Naive thymus-derived CD4-positive, alpha-beta T cell (primary cell): ENCODE data around the gene UNC13C. TPM values are rescaled to one million over a fixed set of nuclear protein-coding genes. Genes with fewer than 3 reads are reported as not detected.

Source experiments
- ATAC-seq: fragments of 150-1000 bp; cut with Tn5 transposase; 2 replicates; pipeline ENCODE4 v1.10.0; 2021; ENCODE audit warnings: mild to moderate bottlenecking, moderate library complexity
- CTCF ChIA-PET: fragments of 350-600 bp; sonication (Branson Sonifier 250); formaldehyde crosslinking; loops from one replicate; lab custom pipeline; 2021; ENCODE audit warnings: antibody characterized with exemption; lab: Charles Lee
- POLR2A ChIA-PET: fragments of 350-600 bp; sonication (Branson Sonifier 250); formaldehyde crosslinking; loops from one replicate; lab custom pipeline; 2021; ENCODE audit warnings: antibody characterized with exemption, inconsistent platforms; lab: Charles Lee
- DNase-seq, 9 donors: peaks; one replicate each; pipeline versions ENCODE4 v3.0.0 to v3.0.0-alpha.2; 2020 to 2022; ENCODE audit warnings: mixed read lengths in 1 of 9
- H3K27ac ChIP-seq: one replicate; pipeline ENCODE4 v1.7.0; 2013; ENCODE audit warnings: mild to moderate bottlenecking, low read depth, low read length, moderate library complexity
- H3K27me3 ChIP-seq, 2 donors: one replicate each; pipeline ENCODE4 v1.7.0; 2013; ENCODE audit warnings: low read length in 2 of 2, mild to moderate bottlenecking in 2 of 2, moderate library complexity in 2 of 2; ENCODE audit not compliant: control insufficient read depth in 2 of 2, insufficient read depth in 2 of 2
- H3K36me3 ChIP-seq, 3 experiments: 1 replicate in 2 of 3; 2 replicates in 1 of 3; pipeline ENCODE4 v1.7.0; 2013; ENCODE audit warnings: low read length in 3 of 3, mild to moderate bottlenecking in 3 of 3, moderate library complexity in 1 of 3; ENCODE audit not compliant: insufficient read depth in 3 of 3, control insufficient read depth in 2 of 3
- H3K4me1 ChIP-seq, 2 donors: one replicate each; pipeline ENCODE4 v1.7.0; 2013; ENCODE audit warnings: low read length in 2 of 2, mild to moderate bottlenecking in 2 of 2, moderate library complexity in 1 of 2; ENCODE audit not compliant: control insufficient read depth in 2 of 2, insufficient read depth in 2 of 2
- H3K4me3 ChIP-seq: 2 replicates; pipeline ENCODE4 v1.7.0; 2013; ENCODE audit warnings: mild to moderate bottlenecking, low read length
- H3K9me3 ChIP-seq, 3 experiments: 1 replicate in 2 of 3; 2 replicates in 1 of 3; pipeline ENCODE4 v1.7.0; 2013; ENCODE audit warnings: low read length in 3 of 3; ENCODE audit not compliant: control insufficient read depth in 2 of 3
- H3K27ac Mint-ChIP-seq, 9 donors: one replicate each; pipeline ENCODE4 v1.8.0; 2020 to 2022; ENCODE audit warnings: mixed read lengths in 9 of 9, mild to moderate bottlenecking in 8 of 9, moderate library complexity in 5 of 9, inconsistent platforms in 2 of 9
- H3K27me3 Mint-ChIP-seq, 5 donors: one replicate each; pipeline ENCODE4 v1.8.0; 2021 to 2022; ENCODE audit warnings: mixed read lengths in 5 of 5, mild to moderate bottlenecking in 1 of 5
- H3K36me3 Mint-ChIP-seq, 5 donors: one replicate each; pipeline ENCODE4 v1.8.0; 2020 to 2022; ENCODE audit warnings: mixed read lengths in 5 of 5, mild to moderate bottlenecking in 3 of 5, inconsistent platforms in 1 of 5
- H3K4me1 Mint-ChIP-seq, 7 donors: one replicate each; pipeline ENCODE4 v1.8.0; 2020 to 2022; ENCODE audit warnings: mixed read lengths in 7 of 7, mild to moderate bottlenecking in 3 of 7, inconsistent platforms in 1 of 7
- H3K4me3 Mint-ChIP-seq, 10 donors: one replicate each; pipeline ENCODE4 v1.8.0; 2020 to 2022; ENCODE audit warnings: mild to moderate bottlenecking in 10 of 10, mixed read lengths in 10 of 10, moderate library complexity in 6 of 10, inconsistent platforms in 2 of 10
- H3K9me3 Mint-ChIP-seq, 11 donors: one replicate each; pipeline ENCODE4 v1.8.0; 2020 to 2022; ENCODE audit warnings: mixed read lengths in 11 of 11, mild to moderate bottlenecking in 4 of 11, inconsistent platforms in 1 of 11, moderate library complexity in 1 of 11
- intact Hi-C, 2 donors: fragments of 100-400 bp; cut with micrococcal nuclease; formaldehyde crosslinking; loops; one replicate each; pipeline ENCODE4 v1.15.1; 2023
- polyA plus RNA-seq, 2 donors: library from polyadenylated mRNA; unstranded; fragments of 300-500 nt; fragmentation: Illumina TruSeq; gene quantifications; one replicate each; pipeline ENCODE4 v1.2.3, GENCODE V29; 2021
- total RNA-seq, 6 experiments: library from RNA in 5 of 6; stranded (reverse) in 5 of 6; gene quantifications; 1 replicate in 5 of 6; 2 replicates in 1 of 6; pipeline ENCODE4 v1.2.3 and lab custom pipeline; 2021 to 2026

The UNC13C gene
- total and polyA plus RNA-seq, 7 experiments from 2014 or later: not detected

GRCh38 chr15:54097019-54097418 is 118.8 kb downstream of the UNC13C start:
- DNase-seq (no peak), ATAC-seq (no peak)
- intact Hi-C loops: no loop called here
- Histone ChIP-seq H3K4me1 (no peaks in the 10 kb centered on the region), H3K27me3 (no peaks in the 10 kb centered on the region), H3K9me3 (no peaks in the 10 kb centered on the region), H3K27ac (no peak overlapping the region), H3K36me3 (no peaks in the 10 kb centered on the region), H3K4me3 (no peak overlapping the region)
- POLR2A ChIA-PET: no interaction called here
- H3K36me3 Mint-ChIP-seq: peaks cover 0 to 5% (median 0%) of the 10 kb centered on the region in 5 donors
- H3K27ac Mint-ChIP-seq: no peak overlapping the region
- CTCF ChIA-PET: no interaction called here
- peaks cover 0 to 2% (median 0%) of the 10 kb centered on the region in 7 donors for H3K4me1 Mint-ChIP-seq
- peaks cover 0 to 2% (median 0%) of the 10 kb centered on the region in 11 donors for H3K9me3 Mint-ChIP-seq
- H3K27me3 Mint-ChIP-seq: peaks cover 0 to 20% (median 3%) of the 10 kb centered on the region in 5 donors
- no peak overlapping the region for H3K4me3 Mint-ChIP-seq

DNA sequence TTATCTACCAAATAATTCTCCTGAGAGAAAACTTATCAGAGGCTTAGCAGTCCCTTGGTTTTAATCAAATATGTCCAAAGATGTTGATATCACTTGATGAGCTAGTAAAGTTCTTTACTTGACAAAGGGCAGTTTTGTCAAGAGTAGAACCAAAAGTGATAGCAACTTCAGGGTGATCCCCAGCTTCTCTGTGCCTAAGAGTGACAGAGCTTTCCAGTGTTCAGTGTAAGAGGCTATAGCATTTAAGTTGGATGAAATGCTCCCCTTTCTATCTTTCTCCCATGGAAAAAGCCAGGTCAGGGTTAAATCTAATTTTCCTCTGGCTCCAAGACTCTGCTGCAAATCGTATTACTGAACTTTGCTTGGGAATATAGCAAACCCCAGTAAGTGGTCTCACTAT is 120.8 kb downstream of the UNC13C start:
- peaks cover 0 to 2% (median 0%) of the 10 kb centered on the region in 11 donors for H3K9me3 Mint-ChIP-seq
- peaks cover 0 to 2% (median 0%) of the 10 kb centered on the region in 7 donors for H3K4me1 Mint-ChIP-seq
- ChIA-PET POLR2A (no interaction called here), CTCF (no interaction called here)
- no peaks in the 10 kb centered on the region for H3K4me1 ChIP-seq
- no peaks in the 10 kb centered on the region for H3K9me3 ChIP-seq
- no peak overlapping the region for H3K27ac ChIP-seq
- H3K27ac Mint-ChIP-seq: no peak overlapping the region
- no peak overlapping the region for H3K4me3 Mint-ChIP-seq
- H3K36me3 Mint-ChIP-seq: peaks cover 0 to 5% (median 0%) of the 10 kb centered on the region in 5 donors
- no peaks in the 10 kb centered on the region for H3K36me3 ChIP-seq
- intact Hi-C loops: no loop called here
- H3K27me3 Mint-ChIP-seq: peaks cover 0 to 20% (median 3%) of the 10 kb centered on the region in 5 donors
- no peaks in the 10 kb centered on the region for H3K27me3 ChIP-seq
- H3K4me3 ChIP-seq: no peak overlapping the region
- no peak for DNase-seq
- ATAC-seq: no peak

- peaks cover 0 to 20% (median 0%) of the 10 kb centered on the region in 5 donors for H3K27me3 Mint-ChIP-seq
- Histone ChIP-seq H3K27ac (no peak overlapping the region), H3K36me3 (no peaks in the 10 kb centered on the region), H3K4me1 (no peaks in the 10 kb centered on the region), H3K27me3 (no peaks in the 10 kb centered on the region), H3K4me3 (no peak overlapping the region), H3K9me3 (no peaks in the 10 kb centered on the region)
- ChIA-PET POLR2A (no interaction called here), CTCF (no interaction called here)
- no peak overlapping the region for H3K4me3 Mint-ChIP-seq
- peaks cover 0 to 4% (median 0%) of the 10 kb centered on the region in 11 donors for H3K9me3 Mint-ChIP-seq
- DNase-seq: no peak
- H3K27ac Mint-ChIP-seq: no peak overlapping the region
- H3K4me1 Mint-ChIP-seq: peaks cover 0 to 2% (median 0%) of the 10 kb centered on the region in 7 donors
- ATAC-seq: no peak
- peaks cover 0 to 5% (median 0%) of the 10 kb centered on the region in 5 donors for H3K36me3 Mint-ChIP-seq
- intact Hi-C loops: no loop called here
Measured at GRCh38 chr15:54101664-54102270, 123.5 kb downstream of the UNC13C start.

DNA sequence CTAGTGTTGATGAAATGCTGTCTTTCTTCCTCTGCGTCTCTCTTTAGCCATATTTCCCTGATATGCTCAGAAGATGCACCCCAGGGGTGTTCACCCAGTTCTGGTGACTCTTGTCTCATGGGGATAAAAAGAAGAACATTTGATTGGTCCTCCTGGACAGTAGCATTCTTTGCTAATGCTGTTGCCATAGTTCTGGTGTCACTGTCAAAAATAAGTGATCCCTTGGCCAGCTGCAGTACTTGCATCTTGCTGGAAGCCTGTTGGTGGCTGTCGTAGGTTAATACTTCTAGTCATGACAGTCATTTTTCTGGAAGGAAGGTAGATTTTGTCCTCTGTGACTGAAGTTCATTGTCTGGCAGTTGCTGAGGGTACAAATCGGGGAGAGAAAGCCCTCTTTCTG is 124.5 kb downstream of the UNC13C start:
- H3K4me3 Mint-ChIP-seq: no peak overlapping the region

GRCh38 chr15:54109014-54109413 is 130.8 kb downstream of the UNC13C start:
- Mint-ChIP-seq H3K27ac (no peak overlapping the region), H3K4me3 (no peak overlapping the region), H3K9me3 (peaks cover 0 to 5% (median 0%) of the 10 kb centered on the region in 11 donors), H3K36me3 (no peaks in the 10 kb centered on the region), H3K4me1 (no peaks in the 10 kb centered on the region), H3K27me3 (no peaks in the 10 kb centered on the region)
- ATAC-seq (no peak), DNase-seq (no peak)
- Histone ChIP-seq H3K4me1 (no peaks in the 10 kb centered on the region), H3K36me3 (no peaks in the 10 kb centered on the region), H3K9me3 (no peaks in the 10 kb centered on the region), H3K4me3 (no peak overlapping the region), H3K27ac (no peak overlapping the region), H3K27me3 (no peaks in the 10 kb centered on the region)
- ChIA-PET CTCF (no interaction called here), POLR2A (no interaction called here)
- intact Hi-C loops: no loop called here

More for the DNA sequence above, 124.5 kb downstream of the UNC13C start:
- no peaks in the 10 kb centered on the region for H3K9me3 ChIP-seq
- no peaks in the 10 kb centered on the region for H3K36me3 ChIP-seq
- H3K27me3 Mint-ChIP-seq: peaks cover 0 to 12% (median 0%) of the 10 kb centered on the region in 5 donors
- CTCF ChIA-PET: no interaction called here
- peaks cover 0 to 5% (median 0%) of the 10 kb centered on the region in 5 donors for H3K36me3 Mint-ChIP-seq
- H3K27ac Mint-ChIP-seq: no peak overlapping the region
- H3K27me3 ChIP-seq: no peaks in the 10 kb centered on the region
- POLR2A ChIA-PET: no interaction called here
- H3K4me1 Mint-ChIP-seq: peaks cover 0 to 2% (median 0%) of the 10 kb centered on the region in 7 donors
- H3K4me1 ChIP-seq: no peaks in the 10 kb centered on the region
- intact Hi-C loops: no loop called here
- H3K9me3 Mint-ChIP-seq: peaks cover 0 to 4% (median 0%) of the 10 kb centered on the region in 11 donors
- DNase-seq: no peak
- no peak overlapping the region for H3K27ac ChIP-seq
- H3K4me3 ChIP-seq: no peak overlapping the region
- ATAC-seq: no peak

- CTCF ChIA-PET: no interaction called here
- intact Hi-C loops: no loop called here
- peaks cover 0 to 6% (median 0%) of the 10 kb centered on the region in 5 donors for H3K27me3 Mint-ChIP-seq
Measured at GRCh38 chr15:54119051-54119450, 140.8 kb downstream of the UNC13C start.

DNA sequence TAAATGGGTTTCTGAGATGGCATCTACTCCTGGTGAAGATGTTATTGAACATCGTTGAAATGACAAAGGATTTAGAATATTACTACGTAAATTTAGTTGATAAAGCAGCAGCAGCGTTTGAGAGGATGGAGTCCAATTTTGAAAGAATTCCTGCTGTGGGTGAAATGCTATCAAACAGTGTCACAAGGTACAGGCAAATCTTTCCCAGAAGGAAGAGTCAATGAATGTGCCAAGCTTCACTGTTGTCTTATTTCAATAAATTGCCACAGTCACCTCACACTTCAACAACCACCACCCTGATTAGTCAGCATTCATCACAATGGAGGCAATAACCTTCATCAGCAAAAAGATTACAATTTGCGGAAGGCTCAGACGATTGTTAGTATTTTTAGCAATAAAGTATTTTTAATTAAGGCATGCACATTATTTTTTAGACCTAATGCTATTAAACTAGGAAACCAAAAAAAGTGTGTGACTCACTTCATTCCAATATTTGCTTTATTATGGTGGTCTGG is 142.8 kb downstream of the UNC13C start:
- no peaks in the 10 kb centered on the region for H3K27me3 ChIP-seq
- no peaks in the 10 kb centered on the region for H3K9me3 ChIP-seq
- CTCF ChIA-PET: no interaction called here
- H3K27ac ChIP-seq: no peak overlapping the region
- no peaks in the 10 kb centered on the region for H3K4me1 ChIP-seq
- DNase-seq (no peak), ATAC-seq (no peak)
- Mint-ChIP-seq H3K27me3 (peaks cover 0 to 6% (median 0%) of the 10 kb centered on the region in 5 donors), H3K4me3 (no peak overlapping the region), H3K27ac (no peak overlapping the region), H3K36me3 (no peaks in the 10 kb centered on the region), H3K9me3 (peaks cover 0 to 17% (median 0%) of the 10 kb centered on the region in 11 donors), H3K4me1 (no peaks in the 10 kb centered on the region)
- POLR2A ChIA-PET: no interaction called here
- H3K36me3 ChIP-seq: no peaks in the 10 kb centered on the region
- intact Hi-C loops: no loop called here
- no peak overlapping the region for H3K4me3 ChIP-seq

More at GRCh38 chr15:54119051-54119450, 140.8 kb downstream of the UNC13C start:
- H3K27me3 ChIP-seq: no peaks in the 10 kb centered on the region
- DNase-seq (no peak), ATAC-seq (no peak)
- H3K4me1 ChIP-seq: no peaks in the 10 kb centered on the region
- Mint-ChIP-seq H3K4me1 (no peaks in the 10 kb centered on the region), H3K4me3 (no peak overlapping the region), H3K9me3 (peaks cover 0 to 17% (median 0%) of the 10 kb centered on the region in 11 donors), H3K36me3 (no peaks in the 10 kb centered on the region), H3K27ac (no peak overlapping the region)
- POLR2A ChIA-PET: no interaction called here
- no peaks in the 10 kb centered on the region for H3K9me3 ChIP-seq
- no peak overlapping the region for H3K4me3 ChIP-seq
- no peak overlapping the region for H3K27ac ChIP-seq
- no peaks in the 10 kb centered on the region for H3K36me3 ChIP-seq
